Spleen (tissue), 11 donors: Measurements from ENCODE around the gene DEFB114. TPM values are rescaled to one million over a fixed set of nuclear protein-coding genes. Genes with fewer than 3 reads are reported as not detected.

ENCODE experiments used
- DNase-seq: peaks from one replicate; pipeline ENCODE4 v3.0.0-alpha.2; 2020
- H3K27ac ChIP-seq, 8 donors: fragments of 200-600 bp; sonication (generic) in 7 of 8; 1 replicate in 4 of 8; 2 replicates in 4 of 8; pipeline versions ENCODE4 v1.5.0 to v1.8.0; 2016 to 2021; ENCODE audit warnings: inconsistent platforms in 4 of 8, mild to moderate bottlenecking in 4 of 8, moderate library complexity in 1 of 8
- H3K27me3 ChIP-seq, 7 donors: fragments of 200-600 bp; sonication (generic) in 6 of 7; replicated peaks in 1 of 7; 1 replicate in 4 of 7; 2 replicates in 3 of 7; pipeline versions ENCODE4 v1.5.0 to v1.8.0; 2016 to 2021; ENCODE audit warnings: inconsistent platforms in 3 of 7, mild to moderate bottlenecking in 1 of 7
- H3K36me3 ChIP-seq, 6 donors: fragments of 200-600 bp; sonication (generic) in 5 of 6; 1 replicate in 4 of 6; 2 replicates in 2 of 6; pipeline versions ENCODE4 v1.5.0 to v1.8.0; 2016 to 2021; ENCODE audit warnings: inconsistent platforms in 2 of 6
- H3K4me1 ChIP-seq, 6 donors: fragments of 200-600 bp; sonication (generic) in 5 of 6; 1 replicate in 3 of 6; 2 replicates in 3 of 6; pipeline versions ENCODE4 v1.5.0 to v1.8.0; 2016 to 2021; ENCODE audit warnings: inconsistent platforms in 3 of 6
- H3K4me3 ChIP-seq, 8 donors: fragments of 200-600 bp; sonication (generic) in 7 of 8; 1 replicate in 4 of 8; 2 replicates in 4 of 8; pipeline versions ENCODE4 v1.5.0 to v1.8.0; 2016 to 2021; ENCODE audit warnings: inconsistent platforms in 4 of 8, mild to moderate bottlenecking in 4 of 8, moderate library complexity in 2 of 8
- H3K9me3 ChIP-seq, 8 donors: fragments of 200-600 bp; sonication (generic) in 7 of 8; 1 replicate in 4 of 8; 2 replicates in 4 of 8; pipeline versions ENCODE4 v1.5.0 to v1.8.0; 2016 to 2021; ENCODE audit warnings: inconsistent platforms in 4 of 8
- POLR2A ChIP-seq, 3 donors: fragments of 450-650 bp; IDR thresholded peaks; one replicate each; pipeline ENCODE4 v1.5.1; 2017; ENCODE audit warnings: antibody characterized with exemption in 3 of 3, mild to moderate bottlenecking in 1 of 3
- POLR2AphosphoS5 ChIP-seq, 3 donors: sonication (generic); formaldehyde crosslinking; IDR thresholded peaks; one replicate each; pipeline ENCODE4 v1.5.1; 2017; ENCODE audit warnings: antibody characterized with exemption in 3 of 3
- WGBS, 5 donors: extraction: QIAGEN DNeasy Blood & Tissue Kit in 3 of 5; methylation state at CpG; one replicate each; pipeline versions ENCODE4 v1.1.5 to v1.1.7; 2013 to 2018; 5-methylcytosine and 5-hydroxymethylcytosine counted together
- intact Hi-C: fragments of 100-400 bp; cut with DNase I; formaldehyde crosslinking; loops from one replicate; pipeline ENCODE4 v1.15.0; 2023; ENCODE audit warnings: low total_unique reads
- polyA plus RNA-seq, 3 donors: library from polyadenylated mRNA; stranded (reverse); fragments of 200-250 nt; gene quantifications; one replicate each; pipeline ENCODE4 v1.2.1, GENCODE V29; 2013
- total RNA-seq, 7 donors: library from RNA; depleted of rRNA in 3 of 7; stranded (reverse); fragments of >200 nt in 3 of 7; fragmentation: NEBNext Ultra II Directional in 4 of 7; extraction: Animal tissue kit (Norgen Biotek cat#: 25700) in 4 of 7; gene quantifications; one replicate each; pipeline versions ENCODE4 v1.1.0 to v1.2.1, GENCODE V29; 2016 to 2021
- TF ChIP-seq, protein P1 (sequence below), 11 experiments: fragments of 200-600 bp in 7 of 11; fragments of 450-650 bp in 4 of 11; sonication (generic) in 4 of 11; IDR thresholded peaks in 8 of 11; conservative IDR thresholded peaks in 3 of 11; 1 replicate in 7 of 11; 2 replicates in 4 of 11; pipeline versions ENCODE4 v1.4.0 to v1.8.0; 2016 to 2021; ENCODE audit warnings: antibody characterized with exemption in 11 of 11, inconsistent platforms in 4 of 11, mild to moderate bottlenecking in 1 of 11
- donor health status: healthy with polysubstance abuse.
- donor health status: DM: no; HTN: no; CAD: no; lungs with moderate emphysema.
- donor health status: DM: no; HTN: no; CAD: no.
- donor health status: Bipolar disorder and iron deficiency.
- donor health status: healthy.
- donor health status: DM: no; HTN: no; CAD: no.
- donor health status: DM: yes; HTN: yes; CAD: no.

Gene DEFB114
- total and polyA plus RNA-seq, 10 donors, result not detected

DNA sequence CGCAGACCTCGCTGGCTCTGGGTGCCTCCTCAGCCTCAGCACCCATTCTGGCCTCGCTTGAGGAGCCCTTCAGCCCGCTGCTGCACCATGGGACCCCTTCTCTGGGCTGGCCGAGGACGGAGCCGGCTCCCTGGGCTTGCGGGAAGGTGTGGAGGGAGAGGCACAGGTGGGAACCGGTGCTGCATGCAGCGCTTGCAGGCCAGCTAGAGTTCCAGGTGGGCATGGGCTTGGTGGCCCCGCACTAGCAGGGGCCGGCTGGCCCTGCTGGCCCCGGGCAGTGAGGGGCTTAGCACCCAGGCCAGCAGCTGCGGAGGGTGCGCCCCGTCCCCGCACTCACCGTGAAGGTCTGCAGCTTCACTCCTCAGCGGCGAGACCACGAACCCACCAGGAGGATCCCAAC lies 30.4 kb downstream of the DEFB114 start:
- no peaks in the 10 kb centered on the region for H3K36me3 ChIP-seq
- H3K9me3 ChIP-seq, result no peaks in the 10 kb centered on the region
- no peaks in the 10 kb centered on the region for H3K27me3 ChIP-seq
- 84 to 94% (median 91%) methylated on average over 6 to 21 of the region's 21 CpGs for WGBS, 5 donors
- intact Hi-C loops, result no loop called here
- TF ChIP-seq, protein P1, sequence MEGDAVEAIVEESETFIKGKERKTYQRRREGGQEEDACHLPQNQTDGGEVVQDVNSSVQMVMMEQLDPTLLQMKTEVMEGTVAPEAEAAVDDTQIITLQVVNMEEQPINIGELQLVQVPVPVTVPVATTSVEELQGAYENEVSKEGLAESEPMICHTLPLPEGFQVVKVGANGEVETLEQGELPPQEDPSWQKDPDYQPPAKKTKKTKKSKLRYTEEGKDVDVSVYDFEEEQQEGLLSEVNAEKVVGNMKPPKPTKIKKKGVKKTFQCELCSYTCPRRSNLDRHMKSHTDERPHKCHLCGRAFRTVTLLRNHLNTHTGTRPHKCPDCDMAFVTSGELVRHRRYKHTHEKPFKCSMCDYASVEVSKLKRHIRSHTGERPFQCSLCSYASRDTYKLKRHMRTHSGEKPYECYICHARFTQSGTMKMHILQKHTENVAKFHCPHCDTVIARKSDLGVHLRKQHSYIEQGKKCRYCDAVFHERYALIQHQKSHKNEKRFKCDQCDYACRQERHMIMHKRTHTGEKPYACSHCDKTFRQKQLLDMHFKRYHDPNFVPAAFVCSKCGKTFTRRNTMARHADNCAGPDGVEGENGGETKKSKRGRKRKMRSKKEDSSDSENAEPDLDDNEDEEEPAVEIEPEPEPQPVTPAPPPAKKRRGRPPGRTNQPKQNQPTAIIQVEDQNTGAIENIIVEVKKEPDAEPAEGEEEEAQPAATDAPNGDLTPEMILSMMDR (IDR thresholded peaks at IDR 0.05 in 8 of 11, conservative IDR thresholded peaks at IDR 0.05 in 3 of 11), result no peak
- TF ChIP-seq POLR2A (IDR thresholded peaks at IDR 0.05) (no peak), POLR2AphosphoS5 (IDR thresholded peaks at IDR 0.05) (no peak)
- peak; percentile 67 for DNase-seq
- H3K4me1 ChIP-seq, result no peaks in the 10 kb centered on the region
- no peak overlapping the region for H3K4me3 ChIP-seq
- no peak overlapping the region for H3K27ac ChIP-seq

DNA sequence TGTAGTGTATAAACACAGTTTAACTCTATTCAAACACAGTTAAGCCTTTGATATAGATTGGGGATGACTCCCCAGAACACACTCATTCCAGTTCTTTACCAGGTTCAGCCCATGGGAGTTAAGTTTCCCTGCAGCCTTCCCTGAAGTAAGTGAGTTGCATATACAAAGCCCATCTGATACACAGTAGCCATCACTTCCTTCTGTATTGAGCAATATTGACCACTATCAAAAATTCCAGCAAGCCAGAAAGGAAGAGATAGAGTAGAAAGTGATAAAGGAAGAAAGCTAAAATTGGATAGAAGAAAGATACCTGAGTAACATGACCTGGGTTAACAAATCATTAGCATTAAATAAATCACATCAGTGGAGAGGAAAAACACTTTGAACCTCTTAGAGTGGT lies 34.6 kb downstream of the DEFB114 start:
- no peaks in the 10 kb centered on the region for H3K4me1 ChIP-seq
- no peak overlapping the region for H3K4me3 ChIP-seq
- DNase-seq, result no peak
- H3K36me3 ChIP-seq, result no peaks in the 10 kb centered on the region
- no peak overlapping the region for H3K27ac ChIP-seq
- intact Hi-C loops, result no loop called here
- H3K9me3 ChIP-seq, result no peaks in the 10 kb centered on the region
- TF ChIP-seq, protein P1 (IDR thresholded peaks at IDR 0.05 in 8 of 11, conservative IDR thresholded peaks at IDR 0.05 in 3 of 11), result no peak
- no peak for TF ChIP-seq POLR2AphosphoS5 (IDR thresholded peaks at IDR 0.05)
- TF ChIP-seq POLR2A (IDR thresholded peaks at IDR 0.05), result no peak
- no peaks in the 10 kb centered on the region for H3K27me3 ChIP-seq

DNA sequence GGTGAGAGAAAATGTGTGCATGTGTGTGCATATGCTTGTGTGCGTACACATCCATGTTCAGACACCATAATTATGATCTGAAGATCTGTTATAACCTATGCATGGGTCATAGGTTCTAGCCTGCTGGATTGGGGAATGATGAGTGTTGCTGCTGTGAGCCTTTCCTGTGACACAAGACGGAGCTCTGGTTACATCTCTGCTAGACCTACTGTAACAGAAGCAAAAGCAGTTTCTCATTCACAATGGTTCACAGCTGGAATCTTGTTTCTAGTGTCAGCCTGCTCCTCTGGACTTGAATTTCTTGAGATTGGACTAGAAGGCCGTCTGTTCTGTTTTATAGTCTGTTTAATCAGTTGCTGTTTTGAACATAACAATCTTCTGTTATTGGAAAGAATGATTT lies 40.1 kb downstream of the DEFB114 start:
- intact Hi-C loops, result no loop called here
- H3K36me3 ChIP-seq, result no peaks in the 10 kb centered on the region
- TF ChIP-seq POLR2AphosphoS5 (IDR thresholded peaks at IDR 0.05) (no peak), POLR2A (IDR thresholded peaks at IDR 0.05) (no peak)
- TF ChIP-seq, protein P1 (IDR thresholded peaks at IDR 0.05 in 8 of 11, conservative IDR thresholded peaks at IDR 0.05 in 3 of 11), result no peak
- WGBS, 5 donors, result 54 to 75% (median 64%) methylated on average over 3 of the region's 3 CpGs
- no peak overlapping the region for H3K4me3 ChIP-seq
- H3K4me1 ChIP-seq, result no peaks in the 10 kb centered on the region
- DNase-seq, result no peak
- no peaks in the 10 kb centered on the region for H3K27me3 ChIP-seq
- H3K27ac ChIP-seq, result no peak overlapping the region
- no peaks in the 10 kb centered on the region for H3K9me3 ChIP-seq

DNA sequence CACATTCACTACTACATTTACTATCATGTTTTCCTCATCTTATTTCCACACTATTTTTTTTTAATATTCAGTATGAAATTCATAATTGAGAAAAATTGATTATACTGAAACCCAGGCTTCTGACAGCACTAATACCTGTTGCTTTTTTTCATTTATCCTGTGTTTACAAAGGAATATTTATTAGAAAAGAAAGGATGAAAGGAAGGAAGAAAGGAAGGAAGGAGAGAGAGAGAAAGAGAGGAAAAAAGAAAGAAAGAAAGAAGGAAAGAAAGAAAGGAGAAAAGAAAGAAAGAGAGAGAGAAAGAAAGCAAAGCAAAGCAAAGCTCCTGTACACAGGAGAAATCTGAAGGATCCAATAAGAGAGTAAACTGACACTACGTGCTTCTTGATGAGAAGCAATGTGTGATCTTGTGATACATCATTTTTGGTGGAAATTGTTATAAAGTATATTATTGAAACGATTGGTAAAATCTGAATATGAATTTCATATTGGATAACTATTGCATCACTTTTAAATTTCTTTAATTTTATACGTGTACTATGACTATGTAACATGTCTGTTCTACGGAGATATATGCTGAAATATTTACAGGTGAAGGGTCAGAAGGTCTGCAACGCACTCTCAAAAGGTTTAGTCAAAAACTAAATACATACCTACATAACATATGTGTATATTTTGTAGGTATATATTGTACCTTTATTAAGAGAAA lies 43.9 kb downstream of the DEFB114 start:
- no peak for DNase-seq
- H3K9me3 ChIP-seq, result no peaks in the 10 kb centered on the region
- TF ChIP-seq POLR2AphosphoS5 (IDR thresholded peaks at IDR 0.05), result no peak
- TF ChIP-seq, protein P1 (IDR thresholded peaks at IDR 0.05 in 8 of 11, conservative IDR thresholded peaks at IDR 0.05 in 3 of 11), result no peak
- no peak for TF ChIP-seq POLR2A (IDR thresholded peaks at IDR 0.05)
- no peaks in the 10 kb centered on the region for H3K4me1 ChIP-seq
- no peaks in the 10 kb centered on the region for H3K27me3 ChIP-seq
- intact Hi-C loops, result no loop called here
- no peak overlapping the region for H3K27ac ChIP-seq
- no peaks in the 10 kb centered on the region for H3K36me3 ChIP-seq
- 78 to 91% (median 81%) methylated on average over 5 of the region's 5 CpGs for WGBS, 5 donors
- H3K4me3 ChIP-seq, result no peak overlapping the region
